ENCODE results near the gene CYREN. TPM values are rescaled to one million over a fixed set of nuclear protein-coding genes. Genes with fewer than 3 reads are reported as not detected.
A peak's percentile ranks its signal among the peaks of the same experiment; 100 is the strongest.

The CYREN gene
- total and polyA plus RNA-seq, 9 of the 15 experiments (the other 6 are each of a cell fraction or from before 2014, with no cell fraction given) = 13.9 to 108 (median 88.8) TPM

- TF ChIP-seq ZNF609 (CRISPR knock-in tag; IDR thresholded peaks at IDR 0.05; ENCODE audit: borderline replicate concordance) (no peak), ZBTB26 (CRISPR knock-in tag; IDR thresholded peaks at IDR 0.05) (no peak), E2F5 (CRISPR knock-in tag; IDR thresholded peaks at IDR 0.05) (no peak), ZBTB2 (IDR thresholded peaks at IDR 0.05) (no peak), BRF1 (IDR thresholded peaks at IDR 0.05; ENCODE audit: borderline replicate concordance, extremely low read depth, insufficient read length) (no peak), RAD21 (CRISPR knock-in tag; conservative IDR thresholded peaks at IDR 0.05 in 1 of 2, IDR thresholded peaks at IDR 0.05 in 1 of 2) (peak in 1 of 2 experiments; percentile 11; a peak in 1 of 4 replicates), KLF1 (tag; IDR thresholded peaks at IDR 0.05) (no peak), POLR2AphosphoS5 (IDR thresholded peaks at IDR 0.05; ENCODE audit: control insufficient read depth, insufficient read depth, low read depth, low read length) (no peak), FOXK2 (conservative IDR thresholded peaks at IDR 0.05 in 1 of 2, IDR thresholded peaks at IDR 0.05 in 1 of 2; ENCODE audit: low read depth in 2 of 2) (peak; percentile 98 to 99), ZNF445 (CRISPR knock-in tag; IDR thresholded peaks at IDR 0.05; ENCODE audit: low read depth) (no peak), STAT6 (CRISPR knock-in tag; IDR thresholded peaks at IDR 0.05) (no peak)
Observed at GRCh38 chr7:135147899-135148721, 22.4 kb downstream of the CYREN start, which contains the start of gene TMEM140 (continued).
